Measurements from ENCODE around the gene GPR35. TPM values are rescaled to one million over a fixed set of nuclear protein-coding genes. Genes with fewer than 3 reads are reported as not detected.

The GPR35 gene
- total RNA-seq, 1 experiment from 2014 or later = 1.3 TPM

DNA sequence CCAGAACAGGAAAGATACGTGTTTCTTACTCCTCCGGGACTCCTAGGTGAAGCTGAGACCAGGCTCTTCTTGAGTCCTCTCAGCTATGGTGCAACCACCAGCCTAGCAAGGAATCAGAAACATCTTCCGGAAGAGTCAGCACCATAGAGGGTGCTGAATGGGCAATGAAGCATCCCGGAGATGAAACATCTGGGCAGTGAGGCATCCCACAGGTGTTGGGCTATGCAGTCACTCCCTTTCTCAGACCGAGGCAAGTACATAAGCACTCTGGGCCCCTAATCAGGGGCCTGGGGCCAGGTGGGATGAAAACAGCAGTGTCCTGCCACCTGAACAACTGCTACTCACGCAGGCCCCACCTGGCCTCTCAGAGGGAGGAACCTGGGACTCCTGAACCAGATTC lies 40.2 kb upstream of the GPR35 start:
- no peak for TF ChIP-seq POLR2AphosphoS5 (IDR thresholded peaks at IDR 0.05; ENCODE audit: low read depth, low read length)
- TF ChIP-seq, protein P1, sequence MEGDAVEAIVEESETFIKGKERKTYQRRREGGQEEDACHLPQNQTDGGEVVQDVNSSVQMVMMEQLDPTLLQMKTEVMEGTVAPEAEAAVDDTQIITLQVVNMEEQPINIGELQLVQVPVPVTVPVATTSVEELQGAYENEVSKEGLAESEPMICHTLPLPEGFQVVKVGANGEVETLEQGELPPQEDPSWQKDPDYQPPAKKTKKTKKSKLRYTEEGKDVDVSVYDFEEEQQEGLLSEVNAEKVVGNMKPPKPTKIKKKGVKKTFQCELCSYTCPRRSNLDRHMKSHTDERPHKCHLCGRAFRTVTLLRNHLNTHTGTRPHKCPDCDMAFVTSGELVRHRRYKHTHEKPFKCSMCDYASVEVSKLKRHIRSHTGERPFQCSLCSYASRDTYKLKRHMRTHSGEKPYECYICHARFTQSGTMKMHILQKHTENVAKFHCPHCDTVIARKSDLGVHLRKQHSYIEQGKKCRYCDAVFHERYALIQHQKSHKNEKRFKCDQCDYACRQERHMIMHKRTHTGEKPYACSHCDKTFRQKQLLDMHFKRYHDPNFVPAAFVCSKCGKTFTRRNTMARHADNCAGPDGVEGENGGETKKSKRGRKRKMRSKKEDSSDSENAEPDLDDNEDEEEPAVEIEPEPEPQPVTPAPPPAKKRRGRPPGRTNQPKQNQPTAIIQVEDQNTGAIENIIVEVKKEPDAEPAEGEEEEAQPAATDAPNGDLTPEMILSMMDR (IDR thresholded peaks at IDR 0.05) = no peak
- TF ChIP-seq SIN3A (IDR thresholded peaks at IDR 0.05; ENCODE audit: borderline replicate concordance, insufficient read depth, low read depth, low read length) = no peak
- TF ChIP-seq, protein P2, sequence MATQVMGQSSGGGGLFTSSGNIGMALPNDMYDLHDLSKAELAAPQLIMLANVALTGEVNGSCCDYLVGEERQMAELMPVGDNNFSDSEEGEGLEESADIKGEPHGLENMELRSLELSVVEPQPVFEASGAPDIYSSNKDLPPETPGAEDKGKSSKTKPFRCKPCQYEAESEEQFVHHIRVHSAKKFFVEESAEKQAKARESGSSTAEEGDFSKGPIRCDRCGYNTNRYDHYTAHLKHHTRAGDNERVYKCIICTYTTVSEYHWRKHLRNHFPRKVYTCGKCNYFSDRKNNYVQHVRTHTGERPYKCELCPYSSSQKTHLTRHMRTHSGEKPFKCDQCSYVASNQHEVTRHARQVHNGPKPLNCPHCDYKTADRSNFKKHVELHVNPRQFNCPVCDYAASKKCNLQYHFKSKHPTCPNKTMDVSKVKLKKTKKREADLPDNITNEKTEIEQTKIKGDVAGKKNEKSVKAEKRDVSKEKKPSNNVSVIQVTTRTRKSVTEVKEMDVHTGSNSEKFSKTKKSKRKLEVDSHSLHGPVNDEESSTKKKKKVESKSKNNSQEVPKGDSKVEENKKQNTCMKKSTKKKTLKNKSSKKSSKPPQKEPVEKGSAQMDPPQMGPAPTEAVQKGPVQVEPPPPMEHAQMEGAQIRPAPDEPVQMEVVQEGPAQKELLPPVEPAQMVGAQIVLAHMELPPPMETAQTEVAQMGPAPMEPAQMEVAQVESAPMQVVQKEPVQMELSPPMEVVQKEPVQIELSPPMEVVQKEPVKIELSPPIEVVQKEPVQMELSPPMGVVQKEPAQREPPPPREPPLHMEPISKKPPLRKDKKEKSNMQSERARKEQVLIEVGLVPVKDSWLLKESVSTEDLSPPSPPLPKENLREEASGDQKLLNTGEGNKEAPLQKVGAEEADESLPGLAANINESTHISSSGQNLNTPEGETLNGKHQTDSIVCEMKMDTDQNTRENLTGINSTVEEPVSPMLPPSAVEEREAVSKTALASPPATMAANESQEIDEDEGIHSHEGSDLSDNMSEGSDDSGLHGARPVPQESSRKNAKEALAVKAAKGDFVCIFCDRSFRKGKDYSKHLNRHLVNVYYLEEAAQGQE (IDR thresholded peaks at IDR 0.05; ENCODE audit: insufficient read depth in 1 of 2, low read depth in 2 of 2, low read length in 1 of 2) = no peak
- TF ChIP-seq TCF7L2 (IDR thresholded peaks at IDR 0.05; ENCODE audit: low read depth, low read length) = no peak
- ATAC-seq (no peak), DNase-seq (ENCODE audit: low read depth, low spot score) (no peak)
- intact Hi-C loops (cut with micrococcal nuclease; ENCODE audit: unreplicated experiment) (no loop called here), in situ Hi-C loops (cut with HindIII; ENCODE audit: low pct_unique_long_range_greater_than_20kb, low sequenced_read_pairs) (no loop called here)
- Histone ChIP-seq H3K27me3 (ENCODE audit: control insufficient read depth, insufficient read depth, low read length) (no peaks in the 10 kb centered on the region), H3K36me3 (ENCODE audit: control insufficient read depth, insufficient read depth, low read length) (peaks cover 5% of the 10 kb centered on the region; the same call in 1 of the 2 replicates), H3K27ac (ENCODE audit: low read length) (peak overlapping the region; percentile 91), H3K4me3 (ENCODE audit: low read depth in 2 of 2, low read length in 2 of 2) (peak overlapping the region; percentile 98 to 100), H3K4me1 (ENCODE audit: control insufficient read depth, insufficient read depth, low read length) (peaks cover 38% of the 10 kb centered on the region), H3K9me3 (ENCODE audit: control insufficient read depth, insufficient read depth, low read depth, low read length) (no peaks in the 10 kb centered on the region; the same call in 1 of the 2 replicates)
- BruUV-seq (replicated peaks) = no TSS peak
- POLR2A ChIA-PET = no interaction called here
- CTCF ChIA-PET = interaction anchor here (0.8 kb wide), 1 partner anchor 19 kb away, joined by 4 read pairs; no protein-coding TSS in a partner anchor

GRCh38 chr2:240585681-240586197 lies 39.5 kb upstream of the GPR35 start:
- Histone ChIP-seq H3K4me1 (ENCODE audit: control insufficient read depth, insufficient read depth, low read length) (peaks cover 32% of the 10 kb centered on the region), H3K9me3 (ENCODE audit: control insufficient read depth, insufficient read depth, low read depth, low read length) (no peaks in the 10 kb centered on the region; the same call in 1 of the 2 replicates), H3K36me3 (ENCODE audit: control insufficient read depth, insufficient read depth, low read length) (peaks cover 5% of the 10 kb centered on the region; the same call in 1 of the 2 replicates), H3K27ac (ENCODE audit: low read length) (peak overlapping the region; percentile 91), H3K4me3 (ENCODE audit: low read depth in 2 of 2, low read length in 2 of 2) (peak overlapping the region; percentile 98 to 100), H3K27me3 (ENCODE audit: control insufficient read depth, insufficient read depth, low read length) (no peaks in the 10 kb centered on the region)
- intact Hi-C loops (cut with micrococcal nuclease; ENCODE audit: unreplicated experiment) = no loop called here
- ATAC-seq = no peak
- BruUV-seq (replicated peaks) = TSS peak; percentile 73
- ChIA-PET POLR2A (interaction anchor here (0.7 kb wide), 1 partner anchor 20 kb away, joined by 3 read pairs; no protein-coding TSS in a partner anchor), CTCF (interaction anchor here (0.6 to 0.8 kb wide), 2 partner anchors 20 to 255 kb away, joined by 3 to 4 read pairs; no protein-coding TSS in a partner anchor)
- DNase-seq (ENCODE audit: low read depth, low spot score) = no peak
- no peak for TF ChIP-seq SIN3A (IDR thresholded peaks at IDR 0.05; ENCODE audit: borderline replicate concordance, insufficient read depth, low read depth, low read length)
- TF ChIP-seq, protein P1 (IDR thresholded peaks at IDR 0.05) = no peak
- TF ChIP-seq POLR2AphosphoS5 (IDR thresholded peaks at IDR 0.05; ENCODE audit: low read depth, low read length) = no peak
- TF ChIP-seq, protein P2 (IDR thresholded peaks at IDR 0.05; ENCODE audit: insufficient read depth in 1 of 2, low read depth in 2 of 2, low read length in 1 of 2) = no peak
- no peak for TF ChIP-seq TCF7L2 (IDR thresholded peaks at IDR 0.05; ENCODE audit: low read depth, low read length)
- in situ Hi-C loops (cut with HindIII; ENCODE audit: low pct_unique_long_range_greater_than_20kb, low sequenced_read_pairs) = no loop called here

Data from Panc1 (cell line).